Tongue (tissue), 3 donors: ENCODE results near the gene RPS3A. TPM values are rescaled to one million over a fixed set of nuclear protein-coding genes. Genes with fewer than 3 reads are reported as not detected.
"Not testable (repeated sequence)": the region's sequence is repeated elsewhere in the genome, so short reads cannot be mapped to it uniquely, and the experiment has no call there.

ENCODE experiments used
- DNase-seq: peaks from one replicate; pipeline ENCODE4 v3.0.0-alpha.2; 2015
- small RNA-seq: library from RNA; depleted of rRNA; stranded (forward); fragments of <200 nt; gene quantifications from one replicate; pipeline ENCODE3, GENCODE V24; 2014; ENCODE audit warnings: low replicate concordance
- total RNA-seq: library from RNA; depleted of rRNA; stranded (reverse); fragments of >200 nt; gene quantifications from one replicate; pipeline ENCODE4 v1.2.3, GENCODE V29; 2014

RPS3A gene
- total RNA-seq, 1 donor from 2014 or later, result 4,257 TPM

DNA sequence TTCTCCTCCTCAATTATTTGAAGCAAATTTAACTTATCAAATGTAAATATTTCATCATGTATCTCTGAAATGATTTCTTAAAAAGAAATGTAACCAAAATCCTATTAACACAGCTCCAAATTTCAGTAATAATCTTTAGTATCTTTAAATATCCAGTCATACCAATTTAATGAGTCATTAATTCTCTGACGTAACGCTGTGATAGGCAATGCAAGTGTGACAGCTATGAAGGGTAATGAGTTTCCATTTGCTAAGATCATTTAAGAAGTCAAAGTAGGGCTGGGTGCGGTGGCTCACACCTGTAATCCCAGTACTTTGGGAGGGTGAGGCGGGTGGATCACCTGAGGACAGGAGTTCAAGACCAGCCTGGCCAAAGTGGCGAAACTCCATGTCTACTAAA lies 15.6 kb downstream of the RPS3A start:
- DNase-seq, result no peak

DNA sequence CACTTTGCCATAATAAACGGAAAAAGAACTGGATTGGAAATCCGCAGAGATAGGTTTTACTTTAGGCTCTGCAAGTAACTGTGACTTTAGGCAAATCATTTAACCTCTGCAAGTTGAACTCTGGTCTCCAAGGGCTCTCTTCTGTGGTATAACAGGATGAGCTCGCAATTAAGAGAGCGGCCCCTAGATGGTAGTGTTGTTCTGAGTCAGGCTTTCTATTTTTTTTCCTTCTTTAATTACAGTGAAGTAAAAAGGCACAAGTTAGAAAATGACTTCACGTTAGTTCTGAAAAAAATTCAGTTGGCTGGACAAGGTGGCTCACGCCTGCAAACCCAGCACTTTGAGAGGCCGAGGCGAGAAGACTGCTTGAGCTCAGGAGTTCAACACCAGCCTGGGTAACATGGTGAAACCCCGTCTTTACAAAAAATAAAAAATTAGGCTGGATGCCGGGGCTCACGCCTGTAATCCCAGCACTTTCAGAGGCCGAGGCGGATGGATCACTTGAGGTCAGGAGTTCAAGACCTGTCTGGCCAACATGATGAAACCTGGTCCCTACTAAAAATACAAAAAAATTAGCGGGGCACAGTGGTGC lies 18.0 kb downstream of the RPS3A start:
- peak; percentile 87 for DNase-seq

DNA sequence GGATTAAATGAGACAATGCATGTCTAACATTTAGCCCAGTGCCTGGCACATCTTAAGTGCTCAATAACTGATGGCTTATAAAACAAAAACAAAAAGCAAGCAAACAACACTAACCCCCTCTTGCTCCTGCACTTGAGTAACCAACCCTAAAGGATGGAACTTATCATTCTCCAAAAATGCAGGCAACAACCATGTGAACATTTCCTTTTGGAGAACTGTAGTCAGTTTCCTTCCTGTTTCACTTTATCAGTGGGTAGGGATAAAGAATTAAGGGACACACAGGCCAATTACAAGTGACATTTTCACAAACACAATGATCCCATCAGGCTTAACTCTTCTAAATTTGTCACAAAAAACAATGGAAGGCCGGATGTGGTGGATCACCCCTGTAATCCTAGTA lies 30.4 kb downstream of the RPS3A start:
- no peak for DNase-seq

DNA sequence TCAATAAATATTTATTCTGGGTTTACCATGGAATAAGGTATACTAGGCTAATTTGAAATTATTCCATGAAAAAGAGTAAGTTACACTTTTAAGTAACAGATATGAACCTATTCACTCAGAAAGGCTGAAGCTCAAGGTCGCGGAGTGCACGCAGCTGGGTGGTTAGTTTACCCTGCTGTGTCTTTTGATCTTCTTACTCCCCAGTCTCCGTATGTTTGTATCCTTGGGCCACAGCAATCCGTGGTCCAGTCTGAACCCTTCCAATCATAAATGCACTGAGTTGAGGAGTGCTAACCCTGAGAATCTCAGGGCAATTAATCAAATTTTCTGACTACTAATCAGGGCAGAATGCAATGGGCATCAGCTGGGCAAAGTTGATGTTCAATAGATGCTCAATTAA lies 33.9 kb downstream of the RPS3A start:
- no peak for DNase-seq

DNA sequence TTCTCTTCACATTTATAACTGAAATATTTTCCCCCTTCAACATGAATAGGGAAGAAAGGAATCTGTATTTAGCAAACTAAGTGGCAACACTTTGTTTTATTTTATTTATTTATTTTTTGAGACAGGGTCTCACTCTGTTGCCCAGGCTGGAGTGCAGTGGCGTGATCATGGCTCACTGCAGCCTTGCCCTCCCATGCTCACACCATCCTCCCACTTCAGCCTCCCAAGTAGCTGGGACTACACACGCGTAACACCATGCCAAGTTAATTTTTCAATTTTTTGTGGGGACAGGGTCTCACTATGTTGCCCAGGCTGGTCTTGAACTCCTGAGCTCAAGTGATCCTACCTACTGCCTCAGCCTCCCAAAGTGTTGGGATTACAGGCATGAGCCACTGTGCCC lies 36.6 kb downstream of the RPS3A start:
- DNase-seq, result not testable (repeated sequence)

DNA sequence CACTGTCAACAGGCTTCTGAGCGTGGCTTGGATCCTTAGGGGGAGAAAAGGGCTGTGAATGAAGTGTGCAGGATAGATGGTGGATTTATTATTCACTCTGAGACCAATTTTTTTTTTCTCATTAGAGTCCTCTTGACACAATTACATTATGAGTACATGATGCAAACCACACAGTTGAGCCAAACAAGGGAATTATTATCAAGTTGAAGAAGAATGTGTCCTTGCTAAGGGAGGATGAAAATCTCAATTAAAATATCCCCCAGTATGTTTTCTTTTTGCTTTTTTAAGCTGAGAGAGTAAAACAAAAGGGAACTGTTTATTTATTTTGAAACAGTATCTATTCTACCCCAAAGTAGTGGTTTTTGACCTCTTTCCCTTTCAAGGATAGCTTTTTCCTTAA lies 40.4 kb downstream of the RPS3A start:
- DNase-seq, result no peak

DNA sequence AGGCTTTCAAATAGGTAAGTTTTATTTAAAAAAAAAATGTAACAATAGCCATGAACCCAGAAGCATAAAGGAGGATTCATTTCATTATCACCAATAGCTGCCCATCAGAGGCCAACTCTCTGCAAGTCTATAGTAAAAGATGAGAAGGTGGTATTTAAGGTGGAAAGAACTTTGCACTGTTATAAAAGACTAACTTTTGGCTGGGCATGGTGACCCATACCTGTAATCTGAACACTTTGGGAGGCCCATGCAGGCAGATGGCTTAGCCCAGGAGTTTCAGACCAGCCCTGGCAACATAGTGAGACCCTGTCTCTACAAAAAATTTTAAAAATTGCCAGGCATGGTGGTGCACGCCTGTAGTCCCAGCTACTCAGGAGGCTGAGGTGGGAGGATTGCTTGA lies 43.3 kb downstream of the RPS3A start:
- no peak for DNase-seq

DNA sequence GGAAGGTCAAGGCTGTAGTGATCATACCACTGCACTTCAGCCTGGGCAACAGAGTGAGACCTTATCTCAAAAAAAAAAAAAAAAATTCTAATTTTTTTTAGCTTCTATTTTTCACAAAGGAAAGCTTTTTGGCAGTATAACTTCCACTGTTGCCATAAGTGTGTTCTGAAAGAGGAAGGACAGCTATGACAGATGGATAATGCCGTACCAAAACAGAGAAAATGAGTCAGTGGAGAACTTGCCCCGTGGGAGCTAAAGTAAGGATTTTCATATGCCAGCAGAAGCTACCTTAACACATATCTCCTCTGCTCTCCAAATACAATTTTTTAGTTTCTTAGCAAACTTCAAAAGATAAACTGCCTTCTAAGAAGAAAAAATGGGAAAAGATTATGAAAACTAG lies 43.7 kb downstream of the RPS3A start:
- DNase-seq, result no peak

DNA sequence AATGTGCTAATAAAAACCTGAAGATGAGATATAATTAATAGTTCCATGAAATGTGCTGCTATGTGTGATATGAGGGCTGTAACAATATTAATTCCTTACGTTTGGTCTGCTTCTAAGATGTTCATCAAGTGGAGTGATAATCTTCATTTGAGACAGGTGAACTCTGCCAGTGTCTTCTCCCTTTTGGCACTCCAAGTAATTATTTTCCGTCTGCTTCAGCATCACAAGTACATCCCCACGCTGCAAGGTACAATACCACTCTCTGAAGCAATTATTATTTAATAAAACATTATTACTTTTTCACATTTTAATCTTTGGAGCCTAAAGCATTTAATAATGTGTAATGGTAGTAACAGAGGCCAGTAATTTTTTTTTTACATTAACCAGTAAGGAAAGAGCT lies 44.4 kb downstream of the RPS3A start:
- DNase-seq, result no peak

DNA sequence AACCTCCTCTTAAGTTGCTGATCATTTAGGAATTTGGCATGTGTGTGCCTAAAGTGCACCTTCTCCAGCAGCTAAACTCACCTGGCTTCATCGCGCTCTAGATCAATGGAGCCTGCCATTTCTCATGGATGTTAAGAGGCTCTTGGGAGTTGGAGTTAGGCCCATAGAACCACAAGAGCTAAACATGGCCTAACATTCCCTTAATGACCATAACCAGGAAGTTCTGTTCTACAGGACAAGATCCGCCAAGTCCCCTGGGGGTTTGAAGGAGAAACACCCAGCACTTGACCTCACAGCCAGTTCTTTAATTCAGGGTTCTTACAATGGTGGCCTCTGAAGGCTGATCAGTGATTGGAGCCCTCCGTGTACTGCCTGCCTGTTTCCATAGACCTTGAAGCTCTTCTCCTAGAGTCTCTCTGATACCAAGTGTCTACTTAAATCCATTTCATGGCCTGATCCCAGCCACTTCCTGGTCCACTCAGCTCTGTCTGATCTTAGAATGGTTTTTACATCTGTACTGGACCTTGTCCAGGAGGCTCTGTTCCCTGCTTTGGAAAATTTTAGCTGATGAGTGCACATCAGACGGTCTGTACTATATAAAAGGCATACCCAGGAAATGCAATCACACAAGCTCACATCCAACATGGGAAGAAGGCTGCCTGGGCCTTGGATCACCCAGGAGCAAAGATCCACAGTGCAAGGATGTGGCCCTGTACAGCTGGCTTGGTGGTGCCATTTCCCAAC lies 45.1 kb downstream of the RPS3A start:
- DNase-seq, result peak; percentile 25

DNA sequence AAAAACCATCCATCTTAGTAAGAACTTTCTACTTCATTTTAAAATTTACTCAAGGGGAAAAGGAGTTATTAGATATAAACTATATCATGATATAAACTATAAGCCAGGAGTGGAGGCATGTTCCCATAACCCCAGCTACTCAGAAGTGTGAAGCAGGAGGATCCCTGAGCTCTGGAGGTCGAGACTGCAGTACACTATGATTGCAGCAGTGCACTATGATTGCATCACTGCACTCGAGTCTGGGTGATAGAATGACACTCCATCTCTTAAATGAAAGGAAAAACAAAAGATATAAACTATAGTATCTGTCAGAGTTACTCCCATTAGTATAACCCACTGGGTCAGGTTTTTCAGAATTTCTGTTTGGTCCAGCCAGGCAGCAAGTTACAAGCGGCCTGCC lies 47.6 kb downstream of the RPS3A start:
- DNase-seq, result no peak

DNA sequence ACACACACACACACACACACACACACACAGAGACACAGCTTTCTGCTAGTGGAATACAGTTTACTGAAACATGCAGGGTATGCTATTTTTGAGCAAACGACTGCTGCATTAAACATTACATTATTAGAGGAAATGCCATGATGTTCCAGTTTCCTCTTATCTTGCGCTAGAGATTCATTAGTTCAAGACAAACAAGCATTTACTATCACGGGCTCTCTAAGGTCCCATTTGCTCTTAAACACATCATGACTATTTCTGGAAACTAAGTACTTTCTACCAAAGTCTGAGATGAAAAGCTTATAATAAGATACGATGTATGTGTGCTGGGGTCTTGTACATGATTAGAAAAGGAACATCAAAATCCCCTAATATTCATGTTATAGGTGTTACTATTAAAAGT lies 48.8 kb downstream of the RPS3A start:
- no peak for DNase-seq

DNA sequence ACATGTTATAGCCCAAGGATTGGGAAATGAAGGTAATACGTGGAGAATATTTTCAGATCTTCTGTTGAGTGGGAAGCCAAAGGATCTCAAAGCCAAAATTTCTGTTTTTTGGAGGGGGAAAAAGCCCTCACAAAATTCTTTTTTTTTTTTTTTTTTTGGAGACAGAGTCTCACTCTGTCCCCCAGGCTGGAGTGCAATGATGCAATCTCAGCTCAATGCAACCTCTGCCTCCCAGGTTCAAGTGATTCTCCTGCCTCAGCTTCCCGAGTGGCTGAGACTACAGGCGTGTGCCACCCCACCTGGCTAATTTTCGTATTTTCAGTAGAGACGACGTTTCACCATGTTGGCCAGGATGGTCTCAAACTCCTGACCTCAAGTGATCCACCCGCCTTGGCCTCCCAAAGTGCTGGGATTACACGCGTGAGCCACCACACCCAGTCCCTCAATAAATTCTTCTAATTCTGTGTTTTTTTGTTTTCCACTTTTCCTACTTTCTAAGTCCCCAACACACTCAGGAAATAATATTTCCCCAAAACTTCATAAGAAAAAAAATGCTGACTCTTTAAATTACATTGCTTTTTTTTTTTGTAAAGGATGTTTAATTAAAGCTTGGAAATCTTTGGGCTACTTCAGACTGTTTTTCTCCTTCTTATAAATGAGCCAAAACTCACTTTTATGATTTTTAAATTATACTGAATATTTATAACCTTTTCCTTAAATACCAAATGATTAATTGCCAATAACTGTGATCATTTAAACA lies 51.6 kb downstream of the RPS3A start:
- DNase-seq, result no peak

DNA sequence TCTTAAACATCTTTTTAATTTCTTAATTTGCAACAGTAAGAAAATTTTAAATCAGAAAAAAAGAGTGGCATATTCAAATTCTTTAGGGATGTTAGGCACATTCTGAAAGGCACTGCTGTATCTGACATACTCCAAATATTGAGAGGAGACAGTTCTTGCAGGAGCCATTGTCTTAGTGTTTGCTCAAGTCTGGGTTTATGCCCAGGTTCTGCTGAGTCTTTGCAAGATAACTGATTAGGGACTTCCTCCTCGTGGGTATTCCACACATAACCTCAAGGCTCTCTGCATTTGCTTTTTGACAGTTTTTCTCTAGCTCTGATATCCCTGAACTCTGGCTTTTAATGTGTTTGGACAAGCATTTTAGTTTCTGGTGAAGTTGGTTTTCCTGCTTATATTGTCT lies 52.6 kb downstream of the RPS3A start:
- DNase-seq, result no peak

DNA sequence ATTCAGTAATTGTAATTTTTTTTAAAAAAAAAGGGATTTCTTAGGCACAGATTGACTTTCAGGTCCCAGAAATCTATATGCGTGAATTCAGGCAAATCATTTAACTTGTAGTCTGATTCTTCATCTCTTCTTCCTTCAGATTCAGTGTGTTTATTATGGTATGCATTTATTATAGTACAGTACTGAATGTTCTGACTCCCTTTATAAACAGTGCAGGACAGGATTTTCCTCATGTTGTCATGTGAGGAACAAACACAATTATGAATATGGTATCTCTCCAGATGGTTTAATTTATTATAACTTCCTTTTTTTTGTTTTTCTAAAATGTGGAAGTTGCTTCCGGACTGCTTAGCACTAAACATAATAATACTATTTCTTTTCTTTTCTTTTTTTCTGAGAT lies 54.2 kb downstream of the RPS3A start:
- no peak for DNase-seq

Small RNA genes within 50 kb of the gene (small RNA-seq; reads per million reads assigned to genes)
- not detected for gene SNORD73A
- gene SNORD73B, result 0.71 reads per million, percentile 81 among the genes with 10 or more reads in this experiment

Other genes with a start within 250 kb of the RPS3A start
- 73.0 TPM for gene LRBA, start 84.3 kb upstream of the RPS3A start, total RNA-seq
- not detected for gene PRSS48, start 177.5 kb downstream of the RPS3A start, total RNA-seq
- gene SH3D19, start 226.0 kb downstream of the RPS3A start, total RNA-seq, result 37.4 TPM